Activated T-helper 1 cell treated with anti-CD3 and anti-CD28 coated beads, Interleukin-2, amount 50 U/mL, for 16 hours (primary cell): ENCODE results near the gene SLC26A9.

Experiments used
- DNase-seq, 2 donors: peaks; one replicate each; pipeline ENCODE4 v3.0.0-alpha.2; 2020; ENCODE audit warnings: low read depth in 1 of 2, low spot score in 1 of 2

The SLC26A9 gene

DNA sequence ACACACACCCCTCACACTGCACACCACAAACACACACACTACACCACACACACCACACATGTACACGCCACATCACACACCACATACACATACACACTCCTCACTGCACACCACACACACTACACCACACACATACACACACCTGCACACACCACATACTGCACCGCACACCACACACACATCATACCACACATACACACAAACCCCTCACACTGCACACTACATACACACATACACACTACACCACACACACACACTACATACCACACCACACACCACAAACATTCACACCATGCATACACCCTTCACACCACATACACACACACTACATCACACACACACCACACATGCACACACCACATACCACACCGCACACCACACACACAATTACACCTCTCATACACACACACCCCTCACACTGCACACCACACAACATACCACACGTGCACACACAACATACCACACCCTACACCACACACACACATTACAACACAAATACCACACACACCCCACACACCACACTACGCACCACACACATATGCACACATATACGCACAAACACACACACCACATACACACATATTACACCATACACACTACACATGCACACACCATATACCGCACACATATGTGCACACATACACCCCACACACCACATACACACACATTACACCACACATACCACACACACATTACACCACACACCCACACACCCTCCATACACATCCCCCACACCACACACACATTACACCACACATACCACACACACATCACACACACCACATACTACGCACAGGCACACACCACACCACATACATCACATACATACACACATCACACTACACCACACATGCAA, 30.3 kb upstream of the SLC26A9 start:
- DNase-seq = no peak

DNA sequence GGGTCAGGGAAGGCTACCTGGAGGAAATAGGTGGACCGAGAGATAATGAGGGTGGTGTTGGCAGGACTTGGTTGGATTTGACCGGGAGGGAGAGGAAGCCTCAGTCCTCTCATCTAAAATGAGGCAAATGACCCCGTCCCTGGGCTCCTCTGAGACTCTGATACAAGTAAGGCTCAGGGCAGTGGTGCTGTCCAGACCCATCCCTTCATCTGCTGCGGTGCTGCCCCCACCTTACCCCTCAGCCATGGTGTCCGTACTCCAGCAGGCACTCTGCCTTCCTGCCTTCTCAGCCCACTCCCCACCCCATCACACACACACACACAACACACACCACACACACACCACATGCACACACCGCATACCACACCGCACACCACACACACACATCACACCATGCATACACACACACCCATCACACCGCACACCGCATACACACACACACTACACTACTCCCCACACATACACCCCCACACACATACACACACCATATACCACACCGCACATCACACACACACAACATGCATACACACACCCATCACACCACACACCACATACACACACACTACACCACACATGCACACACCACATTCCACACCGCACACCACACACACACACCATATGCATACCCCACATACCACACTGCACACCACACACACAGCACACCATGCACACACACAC, 29.4 kb upstream of the SLC26A9 start:
- DNase-seq = no peak

DNA sequence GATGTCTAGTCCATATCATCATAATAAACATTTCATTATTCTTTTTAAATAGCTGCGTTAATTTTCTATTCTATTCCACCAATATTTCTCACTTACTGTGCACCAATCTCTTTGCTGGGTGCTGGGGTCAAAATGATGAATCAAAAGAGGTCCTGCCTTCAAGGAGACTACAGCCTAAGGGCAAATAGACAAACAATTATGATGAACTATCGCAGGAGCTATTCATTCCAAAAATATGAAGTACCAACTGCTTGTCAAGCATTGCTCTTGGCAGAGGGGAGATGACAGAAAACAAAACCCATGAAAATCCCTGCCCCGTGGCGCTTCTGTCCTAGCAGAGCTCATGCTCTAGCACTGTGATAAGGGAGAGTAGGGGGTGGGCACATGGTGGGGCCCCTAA, 28.8 kb upstream of the SLC26A9 start:
- no peak for DNase-seq

GRCh38 chr1:205971082-205971481, 27.8 kb upstream of the SLC26A9 start:
- DNase-seq = no peak

GRCh38 chr1:205970486-205970885, 27.2 kb upstream of the SLC26A9 start:
- DNase-seq = no peak

DNA sequence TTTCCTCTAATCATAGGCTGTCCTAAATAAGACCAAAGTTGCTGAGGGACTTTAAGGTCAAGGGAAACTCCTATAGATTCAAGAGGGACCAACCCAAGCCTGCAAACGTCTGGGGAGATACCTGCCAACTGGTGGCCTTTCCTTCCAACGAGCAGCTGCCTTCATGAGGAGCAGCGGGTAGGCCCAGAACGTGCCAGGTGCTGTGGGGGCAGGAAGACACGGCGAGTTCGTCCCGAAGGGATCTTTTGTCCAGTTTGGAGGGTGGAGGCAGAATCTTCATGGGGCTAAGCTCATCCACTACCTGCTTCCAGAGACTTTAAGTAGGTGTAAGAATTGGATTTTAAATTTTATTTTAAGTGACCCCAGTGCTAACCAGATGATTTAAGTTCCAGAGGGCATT, 26.0 kb upstream of the SLC26A9 start:
- no peak for DNase-seq

DNA sequence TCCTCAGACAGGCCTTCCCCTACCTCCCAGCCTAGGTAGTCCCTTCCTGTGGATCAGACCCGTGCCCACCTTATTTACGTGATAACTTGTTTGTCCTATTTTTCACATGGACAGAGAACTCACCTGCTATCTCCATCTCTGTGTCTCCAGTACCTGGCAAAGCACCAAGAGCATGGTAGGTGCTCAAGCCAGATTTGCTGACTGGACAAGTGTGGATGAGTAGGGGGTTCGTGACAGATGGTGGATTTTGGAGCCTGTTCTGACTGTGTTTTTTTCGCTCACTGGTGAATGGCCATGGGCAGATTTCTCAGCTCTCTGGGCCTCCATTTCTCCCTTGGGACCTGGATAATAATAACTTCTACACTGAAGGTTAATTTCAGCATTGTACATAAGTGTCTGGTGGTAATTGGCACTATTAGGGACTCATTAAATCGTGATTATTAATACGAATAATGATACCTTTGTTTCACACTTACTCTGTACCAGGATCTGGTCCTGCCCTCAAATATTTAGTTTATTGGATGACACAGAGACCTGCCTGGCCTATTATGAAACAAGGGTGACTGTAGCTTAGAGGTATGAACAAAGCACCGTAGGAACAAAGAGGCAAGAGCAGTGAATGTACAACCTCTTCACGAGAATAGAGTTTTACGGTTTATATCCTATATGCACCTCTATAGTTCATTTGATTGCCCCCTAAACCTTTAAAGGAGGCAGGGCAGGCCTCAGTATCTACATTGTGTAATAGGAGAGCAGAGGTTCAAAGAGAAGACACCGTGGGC, 24.5 kb upstream of the SLC26A9 start:
- DNase-seq = no peak

GRCh38 chr1:205965036-205965884, 22.0 kb upstream of the SLC26A9 start:
- DNase-seq = no peak

DNA sequence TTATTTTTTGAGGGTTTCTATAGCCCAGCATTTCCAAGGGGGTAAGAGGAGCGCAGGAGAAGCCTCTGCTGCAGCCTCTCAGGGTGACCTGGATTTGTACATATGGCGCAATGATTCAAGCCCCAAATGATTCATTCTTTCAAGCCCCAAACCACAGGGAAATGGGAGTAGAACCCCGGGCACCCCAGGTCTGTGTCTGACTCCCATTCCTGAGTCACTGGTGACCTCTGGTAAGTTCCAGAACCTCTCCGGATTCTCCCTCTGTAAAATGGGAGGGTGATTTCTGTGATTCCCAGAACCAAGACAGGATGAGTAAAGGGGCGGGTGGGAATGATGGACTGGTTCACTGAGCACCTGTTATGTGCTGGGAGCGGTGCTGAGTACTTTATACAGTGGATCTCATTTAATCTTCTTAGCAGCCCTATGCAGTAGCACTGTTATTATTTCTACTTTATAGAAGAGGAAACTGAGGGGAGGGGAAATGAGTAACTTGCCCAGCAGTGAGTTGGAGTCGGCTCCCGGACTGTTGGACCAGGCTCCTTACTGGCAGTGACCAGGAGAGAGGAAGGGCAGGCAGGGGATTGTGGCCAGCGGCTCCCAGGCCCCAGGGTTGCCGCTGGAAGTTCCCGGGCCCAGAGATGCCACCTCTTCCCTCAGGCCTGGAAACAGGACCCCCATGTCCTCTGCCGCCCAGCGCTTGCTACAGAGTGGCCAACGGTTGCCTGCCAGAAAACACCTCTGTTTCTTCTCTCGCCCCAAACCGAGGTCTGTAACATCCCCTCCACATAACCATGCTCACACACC, 20.3 kb upstream of the SLC26A9 start:
- no peak for DNase-seq

DNA sequence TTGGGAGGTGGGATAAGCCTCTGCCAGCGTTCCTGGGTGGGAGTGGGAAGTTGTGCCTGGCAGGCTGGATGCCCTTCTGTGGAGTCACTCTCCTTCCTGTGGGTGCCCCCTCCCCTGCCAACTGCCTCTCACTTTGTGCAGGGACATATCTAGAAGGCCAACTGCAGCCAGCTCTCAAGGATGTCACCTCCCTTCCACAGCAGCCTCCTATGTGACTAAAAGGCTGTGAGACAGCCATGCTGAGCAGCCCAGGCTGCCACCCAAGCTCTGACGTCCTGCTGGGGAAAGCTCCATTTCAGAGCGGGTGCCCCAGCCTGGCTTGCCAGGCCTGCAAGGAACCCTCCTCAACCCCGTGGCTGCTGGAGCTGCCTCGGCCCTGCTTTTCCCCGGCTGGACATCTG, 19.6 kb upstream of the SLC26A9 start:
- no peak for DNase-seq

DNA sequence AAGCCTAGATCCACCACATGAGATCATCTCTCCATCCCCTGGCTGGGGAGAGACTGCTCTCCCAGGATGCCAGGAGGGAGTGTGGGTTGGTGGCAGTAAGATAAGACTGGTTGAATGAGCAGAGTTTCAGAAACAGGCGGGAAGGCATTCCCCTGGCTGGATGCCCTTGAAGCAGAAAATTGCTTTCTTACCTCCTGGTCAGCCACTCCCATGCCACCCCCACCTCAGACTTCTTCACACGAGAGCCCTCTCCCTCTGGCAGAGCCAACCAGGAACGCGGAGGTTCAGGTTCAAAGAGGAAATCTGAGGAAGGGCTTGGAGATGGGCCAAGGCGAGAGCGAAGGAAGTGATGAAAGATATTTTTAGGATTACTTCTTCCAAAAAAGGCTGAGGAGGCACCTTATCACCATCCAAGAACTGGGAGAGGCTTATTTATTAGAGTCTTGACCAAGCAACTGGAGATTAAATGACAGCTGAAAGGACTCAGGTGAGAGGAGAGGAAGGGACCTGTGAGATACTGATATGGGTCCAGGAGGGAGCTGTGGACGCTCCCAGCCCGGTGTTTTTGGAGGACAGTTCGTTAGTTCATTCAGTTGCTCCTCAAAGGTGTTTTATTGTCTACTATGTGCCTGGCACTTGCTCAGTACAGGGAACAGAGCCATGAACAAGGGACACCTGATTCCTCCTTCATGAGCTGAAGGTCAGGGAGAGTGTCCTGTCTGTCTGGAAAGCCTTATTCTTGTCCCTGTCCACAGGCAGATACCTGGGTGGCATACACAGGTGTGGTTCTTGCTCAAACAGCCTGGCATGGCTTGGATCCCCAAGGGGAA, 18.9 kb upstream of the SLC26A9 start:
- no peak for DNase-seq

DNA sequence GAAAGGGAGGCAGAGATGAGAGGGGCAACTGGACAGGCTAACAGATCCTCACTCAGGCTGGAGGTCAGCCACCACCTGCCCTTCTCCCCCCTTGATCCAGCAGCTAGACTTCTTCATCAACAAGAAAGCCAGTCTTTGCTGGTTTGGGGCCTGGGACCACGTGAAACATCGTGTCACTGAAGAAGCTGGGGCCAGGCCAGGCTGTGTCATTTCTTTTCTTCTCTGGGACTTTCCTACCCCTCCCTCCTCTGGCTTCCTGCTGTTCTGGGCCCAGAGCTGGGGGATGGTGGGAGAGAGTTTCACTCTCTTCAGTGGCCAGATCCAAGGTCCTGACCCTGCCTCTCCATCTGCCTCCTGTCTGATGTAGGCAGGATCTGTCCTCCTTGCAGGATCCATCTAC, 18.1 kb upstream of the SLC26A9 start:
- no peak for DNase-seq

DNA sequence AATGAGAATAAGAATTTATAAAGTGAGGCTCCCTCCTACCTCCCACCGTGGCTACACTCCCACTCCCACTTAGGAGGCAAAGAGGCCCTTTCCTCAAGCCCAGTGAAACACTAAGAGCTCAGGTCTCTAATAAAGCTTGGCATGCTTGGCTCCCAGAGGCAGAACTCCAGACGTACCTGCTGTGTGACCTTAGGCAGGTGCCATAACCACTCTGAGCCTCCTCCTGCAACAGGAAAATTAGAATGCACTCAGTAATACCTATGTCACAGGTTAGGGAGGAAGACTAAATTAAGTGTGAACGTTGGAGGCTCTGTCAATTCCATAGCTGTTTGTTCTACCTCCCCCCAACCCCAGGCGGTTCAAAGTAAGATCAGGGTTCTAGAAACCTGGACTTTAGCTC, 16.5 kb upstream of the SLC26A9 start:
- DNase-seq = no peak

- DNase-seq = no peak
Measured at GRCh38 chr1:205955499-205955898, 12.2 kb upstream of the SLC26A9 start.

GRCh38 chr1:205954819-205955404, 11.7 kb upstream of the SLC26A9 start:
- DNase-seq = no peak

DNA sequence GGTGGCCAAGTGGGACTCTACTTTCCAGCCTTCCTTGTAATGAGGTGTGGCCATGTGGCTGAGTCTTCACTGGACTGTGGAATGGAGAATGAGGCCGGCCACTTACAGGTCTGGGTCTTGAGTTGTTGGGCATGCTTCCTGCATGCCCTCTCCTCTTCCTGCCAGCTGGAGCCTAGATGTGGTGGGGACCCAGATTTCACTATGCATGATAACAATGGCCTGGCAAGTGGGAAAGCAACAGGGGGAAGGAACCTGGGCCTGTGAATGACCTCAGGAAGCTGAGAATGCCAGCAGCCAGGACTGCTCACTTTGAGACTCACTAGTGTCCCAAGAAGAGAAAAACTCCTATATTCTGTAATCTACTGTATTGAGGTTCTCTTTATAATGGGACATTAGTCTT, 8.5 kb upstream of the SLC26A9 start:
- DNase-seq = no peak

DNA sequence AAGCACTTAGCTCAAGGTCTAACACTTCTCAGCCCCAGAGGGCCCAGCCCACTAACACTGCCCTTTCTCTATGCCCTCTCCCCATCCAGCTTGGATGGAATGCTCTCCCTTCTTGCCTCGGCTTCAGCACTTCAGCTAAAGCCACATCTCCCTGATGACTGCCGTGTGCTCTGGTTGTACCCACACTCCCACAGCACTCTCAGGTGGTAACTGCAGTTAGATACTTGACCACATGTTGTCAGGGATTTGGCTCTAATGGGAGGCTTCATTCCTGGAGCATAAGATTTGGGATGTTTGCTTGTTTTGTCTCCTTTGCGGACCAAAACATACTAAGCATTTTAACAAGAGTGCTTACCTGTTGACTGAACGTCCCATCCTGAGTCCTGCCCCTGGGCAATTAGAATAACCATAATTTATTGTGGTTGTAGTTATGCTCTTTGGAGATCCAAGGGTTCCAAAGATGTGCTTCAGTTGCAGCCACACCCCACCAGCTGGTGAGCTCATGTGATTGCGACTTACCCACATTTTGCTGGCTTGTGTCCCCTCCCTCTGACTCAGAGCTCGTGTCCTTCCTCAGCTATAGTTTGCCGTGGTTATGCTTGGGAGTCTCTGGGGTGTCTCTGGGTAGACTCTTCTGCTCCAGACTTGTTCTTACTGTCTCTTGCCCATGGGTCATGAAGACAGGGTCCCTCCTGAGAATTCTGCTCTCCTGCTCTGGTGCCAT, 7.7 kb upstream of the SLC26A9 start:
- DNase-seq = no peak

DNA sequence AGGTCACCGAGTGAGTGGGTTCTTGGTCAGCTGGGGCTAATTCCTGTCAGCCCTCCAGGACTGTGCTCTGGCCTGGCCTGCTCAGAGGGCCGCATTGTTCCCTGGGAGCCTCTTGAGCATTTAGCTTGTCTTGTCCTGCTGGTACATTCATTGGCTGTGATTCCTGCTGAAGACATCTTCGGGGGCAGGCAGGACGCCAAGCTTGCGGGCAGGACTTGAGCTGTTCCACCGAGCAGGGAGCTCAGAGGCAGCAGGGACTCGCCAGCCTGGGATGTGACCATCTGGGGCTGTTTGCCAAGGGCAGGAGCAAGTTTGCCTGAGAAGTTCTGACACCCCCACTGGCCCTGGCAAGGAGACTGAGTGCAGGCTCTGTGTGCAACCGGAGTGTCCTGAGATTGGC, 7.0 kb upstream of the SLC26A9 start:
- DNase-seq = no peak
